CD1c-positive myeloid dendritic cell (primary cell): Measurements from ENCODE around the gene SLC9A9.

ENCODE experiments used
- DNase-seq: peaks from one replicate; pipeline ENCODE4 v3.0.0-alpha.2; 2016; ENCODE audit errors: extremely low spot score

SLC9A9 gene

GRCh38 chr3:143757691-143758090, 90.6 kb downstream of the SLC9A9 start:
- no peak for DNase-seq

- DNase-seq = no peak
These were observed 92.3 kb downstream of the SLC9A9 start for GRCh38 chr3:143755978-143756377.

- no peak for DNase-seq
These were observed 94.2 kb downstream of the SLC9A9 start for GRCh38 chr3:143754090-143754489.

- DNase-seq = no peak
These were observed 94.8 kb downstream of the SLC9A9 start for GRCh38 chr3:143753456-143753855.

GRCh38 chr3:143753006-143753405, 95.3 kb downstream of the SLC9A9 start:
- DNase-seq = no peak

GRCh38 chr3:143751643-143752178, 96.6 kb downstream of the SLC9A9 start:
- DNase-seq = peak; percentile 9

GRCh38 chr3:143750841-143751240, 97.4 kb downstream of the SLC9A9 start:
- no peak for DNase-seq

GRCh38 chr3:143749926-143750325, 98.3 kb downstream of the SLC9A9 start:
- no peak for DNase-seq

- no peak for DNase-seq
These were observed 111.2 kb downstream of the SLC9A9 start for GRCh38 chr3:143737065-143737464.

GRCh38 chr3:143736205-143736997, 111.9 kb downstream of the SLC9A9 start:
- DNase-seq = no peak

- no peak for DNase-seq
These were observed 116.5 kb downstream of the SLC9A9 start for GRCh38 chr3:143731776-143732175.

- DNase-seq = no peak
These were observed 116.9 kb downstream of the SLC9A9 start for GRCh38 chr3:143731320-143731719.

GRCh38 chr3:143727391-143727790, 120.9 kb downstream of the SLC9A9 start:
- DNase-seq = no peak

GRCh38 chr3:143726727-143727126, 121.5 kb downstream of the SLC9A9 start:
- DNase-seq = no peak

GRCh38 chr3:143720381-143720780, 127.9 kb downstream of the SLC9A9 start:
- no peak for DNase-seq

GRCh38 chr3:143718463-143718862, 129.8 kb downstream of the SLC9A9 start:
- DNase-seq = no peak

- DNase-seq = no peak
These were observed 131.5 kb downstream of the SLC9A9 start for GRCh38 chr3:143716731-143717130.

- no peak for DNase-seq
These were observed 135.7 kb downstream of the SLC9A9 start for GRCh38 chr3:143712522-143712921.

- no peak for DNase-seq
These were observed 140.4 kb downstream of the SLC9A9 start for GRCh38 chr3:143707848-143708247.

GRCh38 chr3:143700431-143700975, 147.8 kb downstream of the SLC9A9 start:
- DNase-seq = no peak

GRCh38 chr3:143699424-143699823, 148.8 kb downstream of the SLC9A9 start:
- DNase-seq = no peak

GRCh38 chr3:143698682-143699303, 149.5 kb downstream of the SLC9A9 start:
- no peak for DNase-seq

- no peak for DNase-seq
These were observed 150.3 kb downstream of the SLC9A9 start for GRCh38 chr3:143697975-143698374.
